ENCODE results near the gene ZNF17.

ZNF17 gene

GRCh38 chr19:57382806-57383488 is 28.0 kb upstream of the ZNF17 start:
- Histone ChIP-seq H3K4me3 (ENCODE audit: low read depth, low read length) (no peak overlapping the region), H3K27ac (ENCODE audit: low read depth, low read length) (no peak overlapping the region), H3K27me3 (ENCODE audit: control insufficient read depth, insufficient read depth, low read length) (no peaks in the 10 kb centered on the region), H3K4me1 (ENCODE audit: control insufficient read depth, insufficient read depth, low read length) (no peaks in the 10 kb centered on the region), H3K36me3 (ENCODE audit: control insufficient read depth, insufficient read depth, low read length) (peaks cover 6% of the 10 kb centered on the region), H3K9me3 (ENCODE audit: control insufficient read depth, insufficient read depth, low read depth, low read length) (peaks cover 5% of the 10 kb centered on the region; the same call in 1 of the 2 replicates), H3K9ac (ENCODE audit: low read length) (no peak overlapping the region)

GRCh38 chr19:57389194-57389729 is 21.7 kb upstream of the ZNF17 start:
- Histone ChIP-seq H3K4me3 (ENCODE audit: low read depth, low read length) (peak overlapping the region; percentile 55), H3K9ac (ENCODE audit: low read length) (peak overlapping the region; percentile 28), H3K27ac (ENCODE audit: low read depth, low read length) (peak overlapping the region; percentile 18; the same call in 1 of the 2 replicates)

GRCh38 chr19:57389730-57390598 is 21.0 kb upstream of the ZNF17 start, which contains the start of gene ZNF548:
TSS of gene ZNF548 (plus strand) at chr19:57389854. CDS start at chr19:57390100, 246 bp downstream.
- 0 out of 2 replicates have a peak, but pooled peaks cover 4% of the 10 kb centered on the region for H3K36me3 ChIP-seq (ENCODE audit: control insufficient read depth, insufficient read depth, low read length)
- H3K9me3 ChIP-seq (ENCODE audit: control insufficient read depth, insufficient read depth, low read depth, low read length) = no peaks in the 10 kb centered on the region
- peaks cover 3% of the 10 kb centered on the region; the same call in 1 of the 2 replicates for H3K4me1 ChIP-seq (ENCODE audit: control insufficient read depth, insufficient read depth, low read length)
- H3K27me3 ChIP-seq (ENCODE audit: control insufficient read depth, insufficient read depth, low read length) = no peaks in the 10 kb centered on the region
- H3K27ac ChIP-seq (ENCODE audit: low read depth, low read length) = peak within 1 kb of the TSS; percentile 18; the same call in 1 of the 2 replicates
- peak within 1 kb of the TSS; percentile 82 for H3K4me3 ChIP-seq (ENCODE audit: low read depth, low read length)
- peak within 1 kb of the TSS; percentile 82 for H3K9ac ChIP-seq (ENCODE audit: low read length)

More at GRCh38 chr19:57389194-57389729, 21.7 kb upstream of the ZNF17 start:
- no peaks in the 10 kb centered on the region for H3K9me3 ChIP-seq (ENCODE audit: control insufficient read depth, insufficient read depth, low read depth, low read length)
- H3K36me3 ChIP-seq (ENCODE audit: control insufficient read depth, insufficient read depth, low read length) = 0 out of 2 replicates have a peak, but pooled peaks cover 4% of the 10 kb centered on the region
- peaks cover 3% of the 10 kb centered on the region; the same call in 1 of the 2 replicates for H3K4me1 ChIP-seq (ENCODE audit: control insufficient read depth, insufficient read depth, low read length)
- H3K27me3 ChIP-seq (ENCODE audit: control insufficient read depth, insufficient read depth, low read length) = no peaks in the 10 kb centered on the region

DNA sequence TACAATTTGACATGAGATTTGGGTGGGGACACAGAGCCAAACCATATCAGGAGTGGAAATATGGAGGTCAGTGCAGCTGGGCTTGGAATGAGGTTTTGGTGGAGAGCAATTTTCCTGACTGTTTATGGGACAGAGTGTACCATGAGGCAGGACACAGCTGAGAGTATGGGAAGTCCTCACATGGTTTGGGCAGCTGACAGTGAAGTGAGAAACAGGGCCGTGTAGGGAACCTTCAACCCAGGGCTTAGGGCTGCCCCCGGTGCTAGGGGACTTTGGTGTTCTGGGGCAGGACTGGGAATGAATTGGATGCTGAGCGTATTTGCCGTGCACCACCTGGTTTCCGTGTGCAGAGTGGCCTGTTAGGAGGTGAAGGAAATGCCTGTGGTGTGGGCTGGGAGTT is 15.3 kb upstream of the ZNF17 start:
- Histone ChIP-seq H3K27me3 (ENCODE audit: control insufficient read depth, insufficient read depth, low read length) (no peaks in the 10 kb centered on the region), H3K9me3 (ENCODE audit: control insufficient read depth, insufficient read depth, low read depth, low read length) (no peaks in the 10 kb centered on the region), H3K4me3 (ENCODE audit: low read depth, low read length) (no peak overlapping the region), H3K9ac (ENCODE audit: low read length) (no peak overlapping the region), H3K4me1 (ENCODE audit: control insufficient read depth, insufficient read depth, low read length) (no peaks in the 10 kb centered on the region), H3K36me3 (ENCODE audit: control insufficient read depth, insufficient read depth, low read length) (peaks cover 40% of the 10 kb centered on the region), H3K27ac (ENCODE audit: low read depth, low read length) (no peak overlapping the region)

DNA sequence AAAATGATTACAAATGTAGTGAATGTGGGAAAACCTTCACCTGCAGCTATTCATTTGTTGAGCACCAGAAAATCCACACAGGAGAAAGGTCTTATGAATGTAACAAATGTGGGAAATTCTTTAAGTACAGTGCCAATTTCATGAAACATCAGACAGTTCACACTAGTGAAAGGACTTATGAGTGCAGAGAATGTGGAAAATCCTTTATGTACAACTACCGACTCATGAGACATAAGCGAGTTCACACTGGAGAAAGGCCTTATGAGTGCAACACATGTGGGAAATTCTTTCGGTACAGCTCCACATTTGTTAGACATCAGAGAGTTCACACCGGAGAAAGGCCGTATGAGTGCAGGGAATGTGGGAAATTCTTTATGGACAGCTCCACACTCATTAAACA is 12.1 kb upstream of the ZNF17 start:
- no peak overlapping the region for H3K9ac ChIP-seq (ENCODE audit: low read length)
- H3K4me3 ChIP-seq (ENCODE audit: low read depth, low read length) = no peak overlapping the region
- no peak overlapping the region for H3K27ac ChIP-seq (ENCODE audit: low read depth, low read length)
- peaks cover 40% of the 10 kb centered on the region for H3K36me3 ChIP-seq (ENCODE audit: control insufficient read depth, insufficient read depth, low read length)
- H3K9me3 ChIP-seq (ENCODE audit: control insufficient read depth, insufficient read depth, low read depth, low read length) = peaks cover 4% of the 10 kb centered on the region; the same call in 1 of the 2 replicates
- H3K27me3 ChIP-seq (ENCODE audit: control insufficient read depth, insufficient read depth, low read length) = no peaks in the 10 kb centered on the region
- no peaks in the 10 kb centered on the region for H3K4me1 ChIP-seq (ENCODE audit: control insufficient read depth, insufficient read depth, low read length)

- Histone ChIP-seq H3K27me3 (ENCODE audit: control insufficient read depth, insufficient read depth, low read length) (no peaks in the 10 kb centered on the region), H3K36me3 (ENCODE audit: control insufficient read depth, insufficient read depth, low read length) (peaks cover 6% of the 10 kb centered on the region), H3K27ac (ENCODE audit: low read depth, low read length) (no peak overlapping the region)
Measured at GRCh38 chr19:57403737-57404563, 7.0 kb upstream of the ZNF17 start.

GRCh38 chr19:57406516-57407123 is 4.3 kb upstream of the ZNF17 start:
- Histone ChIP-seq H3K36me3 (ENCODE audit: control insufficient read depth, insufficient read depth, low read length) (no peaks in the 10 kb centered on the region), H3K27me3 (ENCODE audit: control insufficient read depth, insufficient read depth, low read length) (no peaks in the 10 kb centered on the region), H3K4me1 (ENCODE audit: control insufficient read depth, insufficient read depth, low read length) (0 out of 2 replicates have a peak, but pooled peaks cover 3% of the 10 kb centered on the region), H3K4me3 (ENCODE audit: low read depth, low read length) (no peak overlapping the region), H3K9me3 (ENCODE audit: control insufficient read depth, insufficient read depth, low read depth, low read length) (peaks cover 4% of the 10 kb centered on the region; the same call in 1 of the 2 replicates), H3K9ac (ENCODE audit: low read length) (no peak overlapping the region), H3K27ac (ENCODE audit: low read depth, low read length) (no peak overlapping the region)

More at GRCh38 chr19:57403737-57404563, 7.0 kb upstream of the ZNF17 start:
- no peaks in the 10 kb centered on the region for H3K4me1 ChIP-seq (ENCODE audit: control insufficient read depth, insufficient read depth, low read length)
- no peak overlapping the region for H3K9ac ChIP-seq (ENCODE audit: low read length)
- no peak overlapping the region for H3K4me3 ChIP-seq (ENCODE audit: low read depth, low read length)
- peaks cover 4% of the 10 kb centered on the region; the same call in 1 of the 2 replicates for H3K9me3 ChIP-seq (ENCODE audit: control insufficient read depth, insufficient read depth, low read depth, low read length)

DNA sequence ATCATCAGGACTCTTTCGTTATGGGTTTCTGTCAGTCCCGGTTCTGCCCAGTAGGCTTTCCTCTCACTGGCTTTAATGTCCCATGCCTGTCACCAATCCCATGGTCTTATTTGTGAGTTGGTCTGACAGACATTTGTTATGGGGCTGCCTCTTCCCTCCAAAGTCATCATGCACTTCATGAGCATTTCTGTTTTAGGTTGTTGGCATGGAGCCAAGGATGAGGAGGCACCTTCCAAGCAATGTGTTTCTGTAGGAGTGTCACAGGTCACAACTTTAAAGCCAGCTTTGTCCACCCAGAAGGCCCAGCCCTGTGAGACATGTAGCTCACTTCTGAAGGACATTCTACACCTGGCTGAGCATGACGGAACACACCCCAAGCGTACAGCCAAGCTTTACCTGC is 8.5 kb downstream of the ZNF17 start:
- Histone ChIP-seq H3K9ac (ENCODE audit: low read length) (no peak overlapping the region), H3K4me1 (ENCODE audit: control insufficient read depth, insufficient read depth, low read length) (no peaks in the 10 kb centered on the region), H3K36me3 (ENCODE audit: control insufficient read depth, insufficient read depth, low read length) (peaks cover 29% of the 10 kb centered on the region), H3K4me3 (ENCODE audit: low read depth, low read length) (no peak overlapping the region), H3K9me3 (ENCODE audit: control insufficient read depth, insufficient read depth, low read depth, low read length) (no peaks in the 10 kb centered on the region), H3K27me3 (ENCODE audit: control insufficient read depth, insufficient read depth, low read length) (no peaks in the 10 kb centered on the region), H3K27ac (ENCODE audit: low read depth, low read length) (no peak overlapping the region)

GRCh38 chr19:57421037-57421436 is 10.1 kb downstream of the ZNF17 start:
- Histone ChIP-seq H3K9me3 (ENCODE audit: control insufficient read depth, insufficient read depth, low read depth, low read length) (no peaks in the 10 kb centered on the region), H3K4me3 (ENCODE audit: low read depth, low read length) (no peak overlapping the region), H3K36me3 (ENCODE audit: control insufficient read depth, insufficient read depth, low read length) (peaks cover 29% of the 10 kb centered on the region), H3K9ac (ENCODE audit: low read length) (no peak overlapping the region), H3K27ac (ENCODE audit: low read depth, low read length) (no peak overlapping the region), H3K27me3 (ENCODE audit: control insufficient read depth, insufficient read depth, low read length) (no peaks in the 10 kb centered on the region), H3K4me1 (ENCODE audit: control insufficient read depth, insufficient read depth, low read length) (no peaks in the 10 kb centered on the region)
